Renal cortex interstitium (tissue), 11 donors: ENCODE measurements around the gene PPFIBP1. TPM values are rescaled to one million over a fixed set of nuclear protein-coding genes. Genes with fewer than 3 reads are reported as not detected.
"Not testable (repeated sequence)": the region's sequence is repeated elsewhere in the genome, so short reads cannot be mapped to it uniquely, and the experiment has no call there.

Experiments used
- DNase-seq, 11 donors: peaks; one replicate each; pipeline ENCODE4 v3.0.0-alpha.2; 2013; ENCODE audit warnings: low read depth in 9 of 11, low spot score in 4 of 11; ENCODE audit errors: extremely low read depth in 1 of 11
- polyA plus RNA-seq, 3 donors: library from polyadenylated mRNA; unstranded; fragments of 120-200 nt; gene quantifications; one replicate each; pipeline ENCODE4 v1.2.1, GENCODE V29; 2013; ENCODE audit not compliant: insufficient read length in 3 of 3

The PPFIBP1 gene
- polyA plus RNA-seq, 3 donors: 81.6 to 136 (median 85.7) TPM

GRCh38 chr12:27578689-27579372 lies 54.8 kb downstream of the PPFIBP1 start:
- no peak for DNase-seq

GRCh38 chr12:27580561-27581330 lies 56.7 kb downstream of the PPFIBP1 start:
- no peak for DNase-seq

GRCh38 chr12:27581331-27581671 lies 57.3 kb downstream of the PPFIBP1 start:
- not testable (repeated sequence) for DNase-seq

GRCh38 chr12:27581833-27582232 lies 57.8 kb downstream of the PPFIBP1 start:
- not testable (repeated sequence) for DNase-seq

GRCh38 chr12:27582445-27582844 lies 58.4 kb downstream of the PPFIBP1 start:
- DNase-seq: not testable (repeated sequence)

GRCh38 chr12:27583057-27583797 lies 59.2 kb downstream of the PPFIBP1 start:
- DNase-seq: no peak

- no peak for DNase-seq
Measured at GRCh38 chr12:27583981-27584380, 60.0 kb downstream of the PPFIBP1 start.

GRCh38 chr12:27585739-27586265 lies 61.8 kb downstream of the PPFIBP1 start:
- DNase-seq: no peak

- not testable (repeated sequence) for DNase-seq
Measured at GRCh38 chr12:27588075-27588730, 64.2 kb downstream of the PPFIBP1 start.

GRCh38 chr12:27588776-27589175 lies 64.8 kb downstream of the PPFIBP1 start:
- no peak for DNase-seq

GRCh38 chr12:27589419-27589818 lies 65.4 kb downstream of the PPFIBP1 start:
- no peak for DNase-seq

- DNase-seq: not testable (repeated sequence)
Measured at GRCh38 chr12:27591698-27592097, 67.7 kb downstream of the PPFIBP1 start.

GRCh38 chr12:27592548-27592947 lies 68.5 kb downstream of the PPFIBP1 start:
- DNase-seq: no peak

- no peak for DNase-seq
Measured at GRCh38 chr12:27593266-27593665, 69.3 kb downstream of the PPFIBP1 start.

- DNase-seq: peak; percentile 65 to 91 (median 76)
Measured at GRCh38 chr12:27595231-27595642, 71.2 kb downstream of the PPFIBP1 start.

GRCh38 chr12:27598866-27599265 lies 74.9 kb downstream of the PPFIBP1 start:
- not testable (repeated sequence) for DNase-seq

GRCh38 chr12:27601056-27601828 lies 77.2 kb downstream of the PPFIBP1 start:
- DNase-seq: not testable (repeated sequence)

- DNase-seq: no peak
Measured at GRCh38 chr12:27602516-27602915, 78.5 kb downstream of the PPFIBP1 start.
